Measurements from ENCODE around the gene DPP10.

Gene DPP10

DNA sequence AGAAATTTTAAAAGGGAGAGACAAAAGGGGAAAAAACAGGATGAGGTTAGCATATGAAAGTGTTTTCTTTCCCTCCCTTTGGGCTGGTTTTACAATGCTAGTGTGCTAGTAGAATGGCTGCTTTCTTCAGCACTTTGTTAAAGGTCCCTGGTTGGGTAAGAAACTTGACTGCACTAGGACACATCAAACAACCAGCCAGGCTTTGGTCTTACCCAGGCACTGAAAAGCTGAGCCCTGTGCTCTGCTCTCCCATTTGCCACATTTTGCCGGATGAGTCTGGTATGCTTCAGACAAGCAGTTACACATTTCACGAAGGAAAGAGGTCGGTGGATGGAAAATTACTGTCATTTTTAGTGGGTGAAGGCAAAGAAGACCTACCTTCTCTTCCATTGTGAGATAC is 242.0 kb downstream of the DPP10 start:
- Histone ChIP-seq H3K4me3 (ENCODE audit: low read depth, low read length) (no peak overlapping the region), H3K9ac (no peak overlapping the region), H3K27ac (no peak overlapping the region), H3K4me1 (no peaks in the 10 kb centered on the region), H3K36me3 (ENCODE audit: control insufficient read depth, insufficient read depth, low read length) (no peaks in the 10 kb centered on the region), H3K9me3 (ENCODE audit: control insufficient read depth, low read length) (peaks cover 5% of the 10 kb centered on the region), H2AFZ (no peak overlapping the region), H3K79me2 (no peaks in the 10 kb centered on the region), H3K4me2 (ENCODE audit: low read length) (no peak overlapping the region), H3K27me3 (ENCODE audit: control insufficient read depth, insufficient read depth, low read length) (no peaks in the 10 kb centered on the region)
- TF ChIP-seq, protein P1, sequence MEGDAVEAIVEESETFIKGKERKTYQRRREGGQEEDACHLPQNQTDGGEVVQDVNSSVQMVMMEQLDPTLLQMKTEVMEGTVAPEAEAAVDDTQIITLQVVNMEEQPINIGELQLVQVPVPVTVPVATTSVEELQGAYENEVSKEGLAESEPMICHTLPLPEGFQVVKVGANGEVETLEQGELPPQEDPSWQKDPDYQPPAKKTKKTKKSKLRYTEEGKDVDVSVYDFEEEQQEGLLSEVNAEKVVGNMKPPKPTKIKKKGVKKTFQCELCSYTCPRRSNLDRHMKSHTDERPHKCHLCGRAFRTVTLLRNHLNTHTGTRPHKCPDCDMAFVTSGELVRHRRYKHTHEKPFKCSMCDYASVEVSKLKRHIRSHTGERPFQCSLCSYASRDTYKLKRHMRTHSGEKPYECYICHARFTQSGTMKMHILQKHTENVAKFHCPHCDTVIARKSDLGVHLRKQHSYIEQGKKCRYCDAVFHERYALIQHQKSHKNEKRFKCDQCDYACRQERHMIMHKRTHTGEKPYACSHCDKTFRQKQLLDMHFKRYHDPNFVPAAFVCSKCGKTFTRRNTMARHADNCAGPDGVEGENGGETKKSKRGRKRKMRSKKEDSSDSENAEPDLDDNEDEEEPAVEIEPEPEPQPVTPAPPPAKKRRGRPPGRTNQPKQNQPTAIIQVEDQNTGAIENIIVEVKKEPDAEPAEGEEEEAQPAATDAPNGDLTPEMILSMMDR (IDR thresholded peaks at IDR 0.05) = no peak

DNA sequence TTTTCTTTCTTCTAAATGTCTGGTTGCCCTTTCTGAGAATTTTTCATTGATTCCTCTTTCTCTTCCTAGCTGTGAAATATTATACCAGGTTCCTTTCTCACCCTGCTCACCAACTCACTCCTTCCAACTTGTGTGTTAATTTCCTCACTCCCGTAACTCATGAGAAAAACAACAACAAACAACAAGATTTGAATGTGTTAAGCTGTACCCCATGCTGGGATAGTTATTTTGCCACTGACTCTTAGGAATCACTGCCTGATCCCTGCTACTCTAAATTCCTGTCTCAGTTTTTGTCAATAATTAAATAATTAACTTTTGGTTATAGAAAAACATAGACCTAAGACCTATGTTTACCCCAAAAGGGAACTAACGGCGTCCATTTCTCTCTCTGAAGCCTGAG is 242.7 kb downstream of the DPP10 start:
- Histone ChIP-seq H2AFZ (no peak overlapping the region), H3K27me3 (ENCODE audit: control insufficient read depth, insufficient read depth, low read length) (no peaks in the 10 kb centered on the region), H3K36me3 (ENCODE audit: control insufficient read depth, insufficient read depth, low read length) (no peaks in the 10 kb centered on the region), H3K79me2 (no peaks in the 10 kb centered on the region), H3K4me3 (ENCODE audit: low read depth, low read length) (no peak overlapping the region), H3K4me2 (ENCODE audit: low read length) (no peak overlapping the region), H3K9ac (no peak overlapping the region), H3K4me1 (no peaks in the 10 kb centered on the region), H3K9me3 (ENCODE audit: control insufficient read depth, low read length) (peaks cover 5% of the 10 kb centered on the region), H3K27ac (no peak overlapping the region)
- TF ChIP-seq, protein P1 (IDR thresholded peaks at IDR 0.05) = no peak

DNA sequence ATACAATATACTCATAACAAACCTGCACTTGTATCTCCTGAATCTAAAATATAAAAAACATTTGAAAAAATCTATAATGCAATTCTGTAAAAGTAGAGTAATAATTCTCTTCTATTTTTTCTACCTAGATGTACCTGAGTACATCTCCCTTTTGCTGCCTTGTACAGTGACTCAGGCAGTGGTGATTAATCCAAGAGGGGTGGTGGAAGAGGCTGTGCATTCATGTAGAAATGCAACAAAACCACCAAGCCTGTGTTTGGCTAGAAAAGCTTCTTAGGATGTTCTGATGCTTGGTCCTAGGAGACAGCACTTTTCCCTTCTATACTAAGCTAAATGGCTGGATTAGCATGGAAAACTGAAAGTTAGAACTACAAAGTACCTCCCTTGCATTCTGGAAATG is 245.8 kb downstream of the DPP10 start:
- no peaks in the 10 kb centered on the region for H3K27me3 ChIP-seq (ENCODE audit: control insufficient read depth, insufficient read depth, low read length)
- H3K9me3 ChIP-seq (ENCODE audit: control insufficient read depth, low read length) = peaks cover 5% of the 10 kb centered on the region
- no peak overlapping the region for H3K27ac ChIP-seq
- no peak overlapping the region for H2AFZ ChIP-seq
- no peak overlapping the region for H3K9ac ChIP-seq
- no peaks in the 10 kb centered on the region for H3K36me3 ChIP-seq (ENCODE audit: control insufficient read depth, insufficient read depth, low read length)
- no peak overlapping the region for H3K4me2 ChIP-seq (ENCODE audit: low read length)
- no peaks in the 10 kb centered on the region for H3K79me2 ChIP-seq
- H3K4me3 ChIP-seq (ENCODE audit: low read depth, low read length) = no peak overlapping the region
- TF ChIP-seq, protein P1 (IDR thresholded peaks at IDR 0.05) = no peak
- no peaks in the 10 kb centered on the region for H3K4me1 ChIP-seq

DNA sequence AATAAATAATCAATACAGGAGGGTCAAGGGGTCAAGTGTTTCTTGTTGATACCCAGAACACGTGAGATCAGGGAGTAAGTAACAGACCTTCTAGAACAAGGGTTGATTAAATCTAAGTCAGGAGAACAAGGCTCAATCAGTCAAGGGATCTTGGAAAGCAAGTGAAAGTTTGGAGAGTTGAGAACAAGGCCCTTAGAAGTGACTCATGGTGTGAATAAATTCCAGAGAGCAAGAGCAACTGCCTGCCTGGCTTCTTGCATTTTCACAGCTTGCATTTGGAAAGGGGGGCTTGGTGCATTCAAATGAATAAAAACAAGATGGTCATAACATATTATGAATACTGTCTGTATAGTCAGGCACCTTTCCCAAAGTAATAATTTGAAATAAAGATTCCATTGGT is 256.1 kb downstream of the DPP10 start:
- Histone ChIP-seq H3K9me3 (ENCODE audit: control insufficient read depth, low read length) (no peaks in the 10 kb centered on the region), H3K4me1 (no peaks in the 10 kb centered on the region), H3K36me3 (ENCODE audit: control insufficient read depth, insufficient read depth, low read length) (no peaks in the 10 kb centered on the region), H3K79me2 (no peaks in the 10 kb centered on the region), H3K9ac (no peak overlapping the region), H3K4me3 (ENCODE audit: low read depth, low read length) (no peak overlapping the region), H2AFZ (no peak overlapping the region), H3K27me3 (ENCODE audit: control insufficient read depth, insufficient read depth, low read length) (no peaks in the 10 kb centered on the region), H3K4me2 (ENCODE audit: low read length) (no peak overlapping the region), H3K27ac (no peak overlapping the region)
- TF ChIP-seq, protein P1 (IDR thresholded peaks at IDR 0.05) = no peak

DNA sequence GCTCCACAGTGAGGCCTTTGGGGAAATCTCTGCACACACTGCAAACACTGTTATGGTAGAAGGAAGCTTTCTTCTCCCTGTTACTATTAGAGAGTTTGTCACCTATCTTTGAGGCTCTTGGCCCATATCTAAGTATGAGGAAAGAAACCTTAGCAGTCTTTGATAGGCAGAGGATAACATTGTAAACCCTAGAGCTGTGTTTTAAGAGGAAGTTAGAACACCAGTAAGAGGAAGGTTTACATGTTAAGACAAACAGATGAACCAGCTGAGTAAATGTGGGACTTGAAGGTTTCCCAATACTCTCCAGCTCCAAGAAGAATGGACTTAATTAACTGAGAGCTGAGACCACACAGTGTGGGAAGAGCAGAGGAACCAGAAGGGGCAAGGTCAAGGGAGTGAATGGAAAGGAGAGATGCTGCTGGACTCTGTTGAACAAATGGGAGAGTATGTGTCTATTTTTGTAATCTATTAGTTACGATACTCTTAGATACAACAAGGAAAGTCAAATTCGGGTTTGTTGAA is 257.0 kb downstream of the DPP10 start:
- Histone ChIP-seq H3K9ac (no peak overlapping the region), H3K9me3 (ENCODE audit: control insufficient read depth, low read length) (no peaks in the 10 kb centered on the region), H3K4me2 (ENCODE audit: low read length) (no peak overlapping the region), H3K27ac (no peak overlapping the region), H2AFZ (no peak overlapping the region), H3K79me2 (no peaks in the 10 kb centered on the region), H3K4me1 (no peaks in the 10 kb centered on the region), H3K27me3 (ENCODE audit: control insufficient read depth, insufficient read depth, low read length) (no peaks in the 10 kb centered on the region), H3K36me3 (ENCODE audit: control insufficient read depth, insufficient read depth, low read length) (no peaks in the 10 kb centered on the region), H3K4me3 (ENCODE audit: low read depth, low read length) (no peak overlapping the region)
- TF ChIP-seq, protein P1 (IDR thresholded peaks at IDR 0.05) = no peak

All from parathyroid adenoma (tissue), 2 donors.